GM23338 (cell line): ENCODE results near the gene NFX1. TPM values are rescaled to one million over a fixed set of nuclear protein-coding genes. Genes with fewer than 3 reads are reported as not detected.

Experiments used
- CTCF ChIP-seq, 2 experiments: fragments of 200-600 bp in 1 of 2; sonication (generic) in 1 of 2; conservative IDR thresholded peaks; 2 replicates each; pipeline versions ENCODE4 v1.5.1 to v1.6.1; 2016 to 2017; ENCODE audit warnings: antibody characterized with exemption in 2 of 2, low read depth in 2 of 2, mild to moderate bottlenecking in 2 of 2, moderate library complexity in 1 of 2
- EZH2 ChIP-seq: fragments of 200-600 bp; sonication (generic); IDR thresholded peaks from one replicate; pipeline ENCODE4 v1.8.0; 2017; ENCODE audit warnings: antibody characterized with exemption, mild to moderate bottlenecking, low read depth; ENCODE audit not compliant: unreplicated experiment
- EZH2phosphoT487 ChIP-seq: fragments of 200-600 bp; sonication (generic); IDR thresholded peaks from one replicate; pipeline ENCODE4 v1.8.1; 2018; ENCODE audit warnings: antibody characterized with exemption; ENCODE audit not compliant: unreplicated experiment
- POLR2AphosphoS5 ChIP-seq: IDR thresholded peaks from 2 replicates; pipeline ENCODE4 v1.6.1; 2016; ENCODE audit warnings: antibody characterized with exemption, low read depth
- REST ChIP-seq: IDR thresholded peaks from one replicate; pipeline ENCODE4 v1.6.1; 2018; ENCODE audit warnings: antibody characterized with exemption; ENCODE audit not compliant: unreplicated experiment
- STAT1 ChIP-seq: IDR thresholded peaks from one replicate; pipeline ENCODE4 v1.6.1; 2016; ENCODE audit warnings: antibody characterized with exemption; ENCODE audit not compliant: unreplicated experiment
- ZNF331 ChIP-seq: fragments of 250-450 bp; sonication (Bioruptor Pico); IDR thresholded peaks from 2 replicates; pipeline ENCODE4 v1.5.0; 2020; ENCODE audit warnings: low read depth, mild to moderate bottlenecking, moderate library complexity
- ZNF462 ChIP-seq: fragments of 250-450 bp; sonication (Bioruptor Pico); IDR thresholded peaks from 2 replicates; pipeline ENCODE4 v1.5.0; 2020; ENCODE audit warnings: mild to moderate bottlenecking, moderate library complexity
- polyA plus RNA-seq: library from polyadenylated mRNA; unstranded; fragments of >200 nt; fragmentation: Nextera tagmentation; extraction: Ambion mirVana; gene quantifications from 2 replicates; pipeline ENCODE4 v1.2.1, GENCODE V29; 2016
- total RNA-seq: library from RNA; depleted of rRNA; stranded (reverse); fragments of >200 nt; shearing (Covaris generic); gene quantifications from 2 replicates; pipeline ENCODE4 v1.2.3, GENCODE V29; 2014

NFX1 gene
- total and polyA plus RNA-seq, 2 experiments from 2014 or later, result 13.9 to 26.1 TPM

- no peak for TF ChIP-seq ZNF462 (CRISPR knock-in tag)
- no peak for TF ChIP-seq CTCF (conservative IDR thresholded peaks at IDR 0.05; ENCODE audit: low read depth in 2 of 2)
- TF ChIP-seq STAT1, result no peak
- no peak for TF ChIP-seq REST
- no peak for TF ChIP-seq EZH2phosphoT487
- no peak for TF ChIP-seq POLR2AphosphoS5
- TF ChIP-seq ZNF331, result no peak
- TF ChIP-seq EZH2, result no peak
These were observed 116.7 kb downstream of the NFX1 start (continued) for GRCh38 chr9:33407061-33407460.
